HepG2 (cell line): ENCODE data around the gene USP5. TPM values are rescaled to one million over a fixed set of nuclear protein-coding genes. Genes with fewer than 3 reads are reported as not detected.
A peak's percentile ranks its signal among the peaks of the same experiment; 100 is the strongest.

Experiments
- BHLHE40 ChIP-seq: IDR thresholded peaks from 2 replicates; pipeline ENCODE4 v1.6.1; 2011; ENCODE audit warnings: low read length, improper control_type of control experiment
- GLI4 ChIP-seq: sonication (generic); formaldehyde crosslinking; IDR thresholded peaks from 2 replicates; pipeline ENCODE4 v1.5.1; 2020; ENCODE audit warnings: missing genetic modification reagents, mild to moderate bottlenecking, moderate library complexity, borderline replicate concordance
- HNF1A ChIP-seq, 2 experiments: sonication (generic) in 1 of 2; formaldehyde crosslinking in 1 of 2; IDR thresholded peaks; 2 replicates each; pipeline versions ENCODE4 v1.4.0 to v1.6.1; 2016 to 2020; ENCODE audit warnings: borderline replicate concordance in 1 of 2, low read depth in 1 of 2, mild to moderate bottlenecking in 1 of 2, missing genetic modification reagents in 1 of 2
- HNF4A ChIP-seq: sonication (generic); formaldehyde crosslinking; IDR thresholded peaks from 2 replicates; pipeline ENCODE4 v1.4.0; 2020; ENCODE audit warnings: missing genetic modification reagents
- HNF4G ChIP-seq, 2 experiments: sonication (generic) in 1 of 2; formaldehyde crosslinking in 1 of 2; IDR thresholded peaks; 2 replicates each; pipeline versions ENCODE4 v1.4.0 to v1.6.1; 2011 to 2020; ENCODE audit warnings: borderline replicate concordance in 2 of 2, low read depth in 2 of 2, mild to moderate bottlenecking in 2 of 2, low read length in 1 of 2, missing genetic modification reagents in 1 of 2, moderate library complexity in 1 of 2
- MLXIP ChIP-seq: sonication (generic); formaldehyde crosslinking; IDR thresholded peaks from 2 replicates; pipeline ENCODE4 v1.9.0; 2021; ENCODE audit warnings: missing genetic modification reagents, borderline replicate concordance
- MXD1 ChIP-seq: sonication (generic); formaldehyde crosslinking; IDR thresholded peaks from 2 replicates; pipeline ENCODE4 v1.4.0; 2020; ENCODE audit warnings: mild to moderate bottlenecking, missing genetic modification reagents
- NR2F6 ChIP-seq, 2 experiments: IDR thresholded peaks; 2 replicates each; pipeline ENCODE4 v1.6.1; 2016; ENCODE audit warnings: antibody characterized with exemption in 1 of 2, mild to moderate bottlenecking in 1 of 2
- TBX2 ChIP-seq: sonication (generic); formaldehyde crosslinking; IDR thresholded peaks from 2 replicates; pipeline ENCODE4 v1.5.0; 2020; ENCODE audit warnings: missing genetic modification reagents, mild to moderate bottlenecking, borderline replicate concordance
- U2AF2 ChIP-seq: fragments of 200-400 bp; formaldehyde crosslinking; IDR thresholded peaks from 2 replicates; pipeline ENCODE4 v1.6.1; 2017; ENCODE audit warnings: low read depth, mild to moderate bottlenecking, low read length
- UBTF ChIP-seq: sonication (generic); formaldehyde crosslinking; IDR thresholded peaks from 2 replicates; pipeline ENCODE4 v1.4.0; 2020; ENCODE audit warnings: mild to moderate bottlenecking, missing genetic modification reagents
- ZBTB34 ChIP-seq: sonication (generic); formaldehyde crosslinking; IDR thresholded peaks from 2 replicates; pipeline ENCODE4 v1.8.0; 2022; ENCODE audit warnings: mild to moderate bottlenecking, missing genetic modification reagents
- ZNF274 ChIP-seq: sonication (generic); formaldehyde crosslinking; IDR thresholded peaks from 2 replicates; pipeline ENCODE4 v1.5.1; 2020; ENCODE audit warnings: mild to moderate bottlenecking, missing genetic modification reagents
- ZNF598 ChIP-seq: sonication (generic); formaldehyde crosslinking; IDR thresholded peaks from 2 replicates; pipeline ENCODE4 v1.5.1; 2020; ENCODE audit warnings: mild to moderate bottlenecking, missing genetic modification reagents, borderline replicate concordance
- polyA plus RNA-seq, 8 experiments: library from polyadenylated mRNA; depleted of rRNA in 3 of 8; stranded (reverse) in 7 of 8; unstranded in 1 of 8; fragments of >200 nt; fragmentation: Illumina TruSeq in 4 of 8; extraction: Trizol in 4 of 8; gene quantifications; 2 replicates each; pipeline versions ENCODE4 v1.2.1 to v1.2.3, GENCODE V29; 2011 to 2016; ENCODE audit warnings: low read depth in 4 of 8, missing spikeins in 1 of 8, mixed read lengths in 1 of 8; ENCODE audit not compliant: insufficient read depth in 1 of 8
- total RNA-seq, 5 experiments: library from RNA; depleted of rRNA; stranded (reverse); fragments of >200 nt; fragmentation: Illumina TruSeq; extraction: Trizol; gene quantifications; 2 replicates each; pipeline ENCODE4 v1.2.3, GENCODE V29; 2016; ENCODE audit warnings: low read depth in 1 of 5

The USP5 gene
- total and polyA plus RNA-seq, 2 of the 13 experiments (the other 11 are each of a cell fraction or from before 2014, with no cell fraction given): 39.6 to 56.0 TPM

- TF ChIP-seq UBTF (CRISPR knock-in tag) (no peak), HNF1A (IDR thresholded peaks at IDR 0.05; ENCODE audit: low read depth) (no peak), HNF1A (CRISPR knock-in tag; IDR thresholded peaks at IDR 0.05; ENCODE audit: borderline replicate concordance) (no peak), ZNF598 (CRISPR knock-in tag) (0 out of 2 replicates have a peak, but pooled peaks have one; percentile 11), HNF4G (IDR thresholded peaks at IDR 0.05; ENCODE audit: borderline replicate concordance, low read depth, low read length) (0 out of 2 replicates have a peak, but pooled peaks have one; percentile 10), HNF4G (CRISPR knock-in tag; IDR thresholded peaks at IDR 0.05; ENCODE audit: borderline replicate concordance, low read depth) (no peak), HNF4A (CRISPR knock-in tag) (no peak), TBX2 (CRISPR knock-in tag) (peak; percentile 1; the same call in 1 of the 2 replicates), ZBTB34 (no peak), U2AF2 (no peak), GLI4 (CRISPR knock-in tag) (0 out of 2 replicates have a peak, but pooled peaks have one; percentile 12), MXD1 (peak; percentile 16; the same call in 1 of the 2 replicates), NR2F6 (IDR thresholded peaks at IDR 0.05) (no peak), NR2F6 (CRISPR knock-in tag; IDR thresholded peaks at IDR 0.05) (no peak), BHLHE40 (no peak), ZNF274 (CRISPR knock-in tag) (0 out of 2 replicates have a peak, but pooled peaks have one; percentile 18), MLXIP (CRISPR knock-in tag) (no peak)
These were observed 1.2 kb upstream of the USP5 start (continued) for GRCh38 chr12:6850796-6851152.
